ENCODE data around the gene CCDC141.

Gene CCDC141

GRCh38 chr2:178954049-178954448, 95.9 kb downstream of the CCDC141 start:
- DNase-seq: no peak

- DNase-seq: no peak
Measured at GRCh38 chr2:178951266-178952006, 98.5 kb downstream of the CCDC141 start.

GRCh38 chr2:178949584-178949983, 100.4 kb downstream of the CCDC141 start:
- DNase-seq: no peak

DNA sequence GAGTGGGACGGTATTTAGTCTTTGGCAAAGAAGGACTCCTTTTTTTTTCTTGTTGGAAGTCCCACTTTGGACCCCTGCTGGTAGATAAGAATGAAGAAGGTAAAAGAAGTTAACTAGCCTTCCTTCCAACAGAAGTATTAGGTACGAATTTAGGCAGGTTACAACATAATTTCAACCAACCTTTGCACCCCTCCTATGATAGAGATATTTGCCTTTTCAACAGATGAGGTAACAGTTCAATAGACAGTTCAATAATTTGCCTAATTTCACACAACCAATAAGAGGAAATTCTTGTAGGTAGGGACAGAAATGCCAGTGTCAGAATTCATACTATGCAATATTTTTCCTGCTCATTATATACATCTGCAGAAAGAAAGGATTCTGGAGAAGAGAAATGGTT, 100.8 kb downstream of the CCDC141 start:
- DNase-seq: no peak

- DNase-seq: no peak
Measured at GRCh38 chr2:178947006-178947405, 102.9 kb downstream of the CCDC141 start.

DNA sequence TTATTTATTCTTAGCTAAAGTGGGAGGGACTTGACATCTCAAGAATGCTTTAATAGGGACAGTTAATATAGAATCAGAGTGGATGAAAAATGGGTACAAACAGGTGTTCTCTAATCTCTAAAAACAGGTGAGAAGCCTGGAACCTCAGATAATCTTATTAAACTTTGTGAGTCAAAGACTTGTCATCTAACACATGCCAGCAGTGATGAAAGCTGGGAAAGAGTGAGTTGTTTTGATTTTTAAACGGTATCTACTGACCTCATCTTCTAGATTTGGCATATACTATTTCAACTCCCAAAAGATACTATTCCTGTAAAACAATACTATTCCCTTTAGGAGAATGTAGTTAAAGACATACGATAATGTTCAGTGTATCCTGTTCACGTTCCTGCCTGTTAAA, 103.4 kb downstream of the CCDC141 start:
- no peak for DNase-seq

DNA sequence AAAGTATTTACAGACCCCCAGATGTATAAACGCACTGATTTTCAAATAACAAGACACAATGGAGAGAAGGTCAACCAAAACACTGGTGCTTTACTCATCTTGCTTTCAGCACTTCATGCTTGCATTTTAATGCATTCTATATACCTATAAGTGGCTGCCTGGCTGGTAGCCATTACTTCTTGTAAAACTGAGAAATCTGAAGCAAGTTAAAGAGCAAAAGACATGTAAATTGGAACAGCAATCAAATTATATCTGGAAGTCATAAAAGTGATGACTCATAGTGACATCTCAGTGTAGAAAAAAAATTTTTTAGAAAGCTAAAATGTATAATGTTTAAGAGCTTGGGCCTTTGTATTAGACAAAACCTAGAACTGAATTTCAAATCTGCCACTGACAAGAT, 106.2 kb downstream of the CCDC141 start:
- DNase-seq: no peak

GRCh38 chr2:178934571-178934970, 115.4 kb downstream of the CCDC141 start:
- no peak for DNase-seq

GRCh38 chr2:178933493-178933892, 116.4 kb downstream of the CCDC141 start:
- DNase-seq: no peak

- no peak for DNase-seq
Measured at GRCh38 chr2:178928077-178928476, 121.9 kb downstream of the CCDC141 start.

DNA sequence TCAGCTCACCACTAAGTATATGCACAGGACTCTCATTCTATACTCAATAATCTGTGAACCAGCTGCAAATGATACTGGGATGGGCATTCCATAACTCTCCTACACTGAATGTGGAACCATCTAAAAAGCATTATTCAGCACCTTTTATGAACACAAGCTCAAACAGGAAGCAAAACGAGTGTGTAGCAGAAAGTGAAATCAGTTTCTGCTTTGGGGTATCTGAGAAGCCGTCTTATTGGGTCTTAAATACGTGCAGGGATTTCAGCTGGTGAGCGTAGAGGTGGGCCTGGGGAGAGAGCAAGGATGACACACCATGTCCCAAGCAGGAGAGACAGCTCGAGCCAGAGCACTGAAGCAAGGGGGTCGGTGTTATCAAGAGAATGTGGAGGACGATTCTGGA, 122.8 kb downstream of the CCDC141 start:
- DNase-seq: no peak

DNA sequence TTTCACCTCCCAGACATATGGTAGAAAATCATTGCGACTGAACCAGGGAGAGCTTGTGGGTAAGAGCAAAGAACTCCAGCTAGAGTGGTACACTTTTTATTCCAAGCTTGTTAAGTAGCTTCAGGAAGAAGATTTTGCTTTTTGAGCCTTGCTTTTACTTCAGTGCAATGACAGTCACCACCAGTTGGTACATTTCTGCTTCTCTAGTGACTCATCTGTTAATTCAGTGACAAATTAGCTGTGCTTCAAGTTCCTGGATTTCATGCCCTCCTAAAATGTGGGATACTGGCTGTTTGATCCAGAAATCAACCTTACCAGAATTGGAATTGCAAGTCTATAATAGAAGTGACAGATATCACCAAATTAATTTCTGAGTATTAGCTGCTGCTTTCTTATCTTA, 125.1 kb downstream of the CCDC141 start:
- DNase-seq: no peak

GRCh38 chr2:178923546-178923945, 126.4 kb downstream of the CCDC141 start:
- DNase-seq: no peak

DNA sequence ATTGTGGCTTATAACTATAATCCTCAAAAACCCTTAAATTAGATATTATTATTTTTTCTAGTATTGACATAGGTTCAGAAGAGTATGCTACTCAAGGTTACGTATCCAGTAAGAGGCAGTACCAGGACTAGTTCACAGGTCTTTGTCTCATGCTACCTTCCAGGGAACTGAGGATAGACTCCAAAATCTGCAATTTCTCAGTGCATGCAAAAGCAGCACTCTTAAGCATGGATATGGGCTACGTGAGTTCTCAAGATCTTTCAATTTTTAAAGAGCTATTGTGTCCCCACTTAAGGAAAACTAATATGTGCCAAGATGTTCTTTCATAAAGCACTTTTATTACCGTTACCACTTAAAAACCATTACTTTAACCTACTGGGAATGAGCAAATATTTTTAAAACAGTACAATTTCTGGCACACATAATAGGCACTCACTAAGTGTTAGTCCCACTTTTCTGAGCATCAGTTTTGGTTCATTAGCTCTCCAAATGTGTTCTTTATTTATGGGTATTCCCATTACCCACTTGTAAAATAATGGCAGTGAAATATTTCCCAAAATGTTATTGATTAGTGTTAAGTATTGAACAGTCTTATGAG, 128.9 kb downstream of the CCDC141 start:
- DNase-seq: no peak

DNA sequence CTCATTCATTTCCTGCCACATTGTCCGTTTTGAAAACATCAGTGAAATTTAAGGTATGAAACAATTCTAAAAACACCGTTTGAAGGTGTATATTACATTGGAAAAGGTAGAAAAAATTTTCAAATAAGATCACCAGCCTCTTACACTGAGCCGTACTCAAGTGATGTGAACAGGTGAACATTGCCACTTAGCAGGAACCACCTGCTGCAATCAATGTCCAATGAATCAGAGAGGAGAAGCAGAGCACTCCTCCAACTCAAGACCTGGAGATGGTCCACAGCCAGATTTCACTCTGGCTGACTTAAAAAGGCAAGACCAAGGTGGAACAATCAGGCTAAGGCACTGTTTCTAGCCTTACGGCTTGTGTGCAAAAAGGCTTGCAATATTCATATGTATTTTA, 132.4 kb downstream of the CCDC141 start:
- no peak for DNase-seq

GRCh38 chr2:178915423-178916173, 134.3 kb downstream of the CCDC141 start:
- no peak for DNase-seq

DNA sequence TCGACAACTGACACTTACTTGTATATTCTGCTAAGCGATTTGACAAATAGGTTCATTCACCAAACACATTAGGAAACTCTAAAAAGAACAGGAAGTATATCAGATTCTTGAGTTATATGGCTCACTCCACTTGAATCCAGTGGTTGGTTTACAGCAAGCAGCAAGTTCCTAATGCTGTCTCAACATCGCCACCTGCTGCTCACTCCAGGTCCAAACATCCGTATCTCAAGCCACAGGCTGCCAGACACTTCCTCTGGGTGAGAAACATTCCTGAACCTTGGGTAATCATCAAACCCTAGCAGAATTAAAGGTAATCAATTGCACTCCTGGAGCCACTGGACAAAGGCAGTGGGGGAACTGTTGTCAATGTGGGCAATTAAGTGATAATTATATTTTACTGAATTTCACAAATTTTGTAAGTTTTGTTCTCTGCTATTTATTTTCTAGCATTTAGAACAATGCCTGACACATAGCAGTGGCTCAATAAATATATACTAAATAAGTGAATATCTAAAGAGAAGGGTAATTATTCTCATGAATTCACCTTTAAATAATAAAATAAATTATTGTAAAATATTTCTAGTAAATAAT, 135.6 kb downstream of the CCDC141 start:
- DNase-seq: peak; percentile 47

GRCh38 chr2:178913049-178913441, 136.9 kb downstream of the CCDC141 start:
- DNase-seq: no peak

DNA sequence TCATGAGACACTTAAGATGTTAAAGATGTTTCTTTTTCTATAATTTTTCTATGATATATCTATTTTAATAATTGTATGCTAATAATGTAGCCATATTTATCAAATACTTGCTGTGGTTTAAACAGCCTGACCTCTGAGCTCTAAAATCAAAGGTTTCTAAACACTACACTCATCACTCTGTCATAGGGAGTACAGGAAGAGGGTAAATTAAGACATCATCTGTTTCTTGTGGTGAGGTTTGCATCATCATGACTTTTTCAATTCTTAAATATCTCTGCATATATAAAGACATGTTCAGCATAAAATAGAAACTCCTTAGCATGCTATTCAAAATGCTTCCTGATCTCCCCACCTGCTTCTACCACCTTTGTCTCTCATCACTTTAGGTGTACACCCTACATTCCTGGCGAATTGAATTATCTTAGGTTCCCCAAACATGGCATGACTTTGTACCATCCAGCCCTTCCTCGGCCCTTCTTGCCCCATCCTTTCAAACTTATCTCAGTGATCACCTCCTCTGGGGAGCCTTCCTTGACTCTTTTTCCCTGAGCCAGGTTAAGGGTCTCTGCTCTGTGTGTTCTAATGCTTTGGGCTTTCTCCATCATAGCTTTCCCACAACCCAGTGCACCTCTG, 137.4 kb downstream of the CCDC141 start:
- no peak for DNase-seq

DNA sequence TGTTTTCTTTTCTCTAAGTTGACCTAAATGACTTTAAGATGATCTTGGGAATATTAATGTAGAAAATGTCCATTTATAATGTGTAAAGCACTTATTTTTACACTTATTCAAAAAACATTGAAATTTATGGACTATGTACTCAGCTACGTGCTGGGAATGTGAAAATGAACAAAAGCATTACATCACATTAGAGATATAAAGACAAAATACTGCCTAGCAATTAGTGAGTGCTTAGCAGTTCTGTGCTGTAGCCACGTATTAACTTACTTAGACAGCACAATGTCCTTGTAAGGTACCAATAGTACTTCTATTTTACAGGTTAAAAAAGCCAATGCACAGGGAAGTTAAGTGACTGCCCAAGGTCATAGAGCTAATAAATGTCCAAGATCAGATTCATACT, 138.9 kb downstream of the CCDC141 start:
- no peak for DNase-seq

GRCh38 chr2:178910005-178910404, 139.9 kb downstream of the CCDC141 start:
- no peak for DNase-seq

- no peak for DNase-seq
Measured at GRCh38 chr2:178909507-178909906, 140.4 kb downstream of the CCDC141 start.

GRCh38 chr2:178908810-178909209, 141.1 kb downstream of the CCDC141 start:
- DNase-seq: no peak

Measured in T-helper 9 cell (primary cell).